Liver (tissue), 9 donors: ENCODE results near the gene SETD3. TPM values are rescaled to one million over a fixed set of nuclear protein-coding genes. Genes with fewer than 3 reads are reported as not detected.

Source experiments
- DNase-seq: peaks from one replicate; pipeline ENCODE4 v3.0.0-alpha.2; 2017; ENCODE audit warnings: low spot score
- H3K27ac ChIP-seq, 2 donors: one replicate each; pipeline ENCODE4 v1.7.0; 2013; ENCODE audit warnings: inconsistent platforms in 2 of 2, low read length in 2 of 2, control low read depth in 1 of 2, low read depth in 1 of 2, mild to moderate bottlenecking in 1 of 2
- H3K27me3 ChIP-seq, 4 donors: one replicate each; pipeline versions ENCODE4 v1.6.1 to v1.7.0; 2013; ENCODE audit warnings: low read length in 3 of 4, inconsistent platforms in 1 of 4, mild to moderate bottlenecking in 1 of 4, moderate library complexity in 1 of 4; ENCODE audit not compliant: control insufficient read depth in 4 of 4, insufficient read depth in 4 of 4
- H3K36me3 ChIP-seq, 4 donors: one replicate each; pipeline versions ENCODE4 v1.6.1 to v1.7.0; 2013; ENCODE audit warnings: low read length in 3 of 4, mild to moderate bottlenecking in 3 of 4, low read depth in 1 of 4, moderate library complexity in 1 of 4; ENCODE audit not compliant: control insufficient read depth in 4 of 4, insufficient read depth in 3 of 4
- H3K4me1 ChIP-seq, 4 donors: one replicate each; pipeline versions ENCODE4 v1.6.1 to v1.7.0; 2013; ENCODE audit warnings: low read length in 3 of 4, mild to moderate bottlenecking in 3 of 4, moderate library complexity in 1 of 4; ENCODE audit not compliant: control insufficient read depth in 4 of 4, insufficient read depth in 4 of 4
- H3K4me3 ChIP-seq, 3 donors: one replicate each; pipeline versions ENCODE4 v1.6.1 to v1.7.0; 2013; ENCODE audit warnings: low read length in 3 of 3, control low read depth in 1 of 3, low read depth in 1 of 3, mild to moderate bottlenecking in 1 of 3
- H3K9ac ChIP-seq, 2 donors: one replicate each; pipeline ENCODE4 v1.7.0; 2013; ENCODE audit warnings: low read length in 2 of 2, mild to moderate bottlenecking in 2 of 2, moderate library complexity in 2 of 2, control low read depth in 1 of 2, low read depth in 1 of 2
- H3K9me3 ChIP-seq, 4 donors: one replicate each; pipeline versions ENCODE4 v1.6.1 to v1.7.0; 2013; ENCODE audit warnings: low read length in 3 of 4; ENCODE audit not compliant: control insufficient read depth in 4 of 4
- CTCF ChIP-seq: fragments of 150-350 bp; IDR thresholded peaks from 2 replicates; pipeline ENCODE4 v1.5.1; 2017; ENCODE audit warnings: improper control_type of control experiment, low read depth, low read length; ENCODE audit not compliant: missing input control
- EGR1 ChIP-seq, 2 donors: IDR thresholded peaks; 2 replicates each; pipeline ENCODE4 v1.6.1; 2016 to 2018; ENCODE audit warnings: antibody characterized with exemption in 2 of 2, low read depth in 2 of 2
- FOXA1 ChIP-seq: IDR thresholded peaks from 2 replicates; pipeline ENCODE4 v1.6.1; 2016; ENCODE audit warnings: antibody characterized with exemption
- FOXA2 ChIP-seq: IDR thresholded peaks from 2 replicates; pipeline ENCODE4 v1.6.1; 2016; ENCODE audit warnings: antibody characterized with exemption
- GABPA ChIP-seq, 2 donors: IDR thresholded peaks in 1 of 2; conservative IDR thresholded peaks in 1 of 2; 2 replicates each; pipeline ENCODE4 v1.6.1; 2016; ENCODE audit warnings: antibody characterized with exemption in 2 of 2, mild to moderate bottlenecking in 1 of 2, moderate library complexity in 1 of 2
- HNF4G ChIP-seq: IDR thresholded peaks from 2 replicates; pipeline ENCODE4 v1.6.1; 2016; ENCODE audit warnings: antibody characterized with exemption
- JUND ChIP-seq, 2 donors: IDR thresholded peaks; 2 replicates each; pipeline ENCODE4 v1.6.1; 2016; ENCODE audit warnings: antibody characterized with exemption in 2 of 2
- MAX ChIP-seq: IDR thresholded peaks from 2 replicates; pipeline ENCODE4 v1.6.1; 2016; ENCODE audit warnings: antibody characterized with exemption
- RAD21 ChIP-seq, 2 donors: IDR thresholded peaks; 2 replicates each; pipeline ENCODE4 v1.6.1; 2016; ENCODE audit warnings: antibody characterized with exemption in 2 of 2, mild to moderate bottlenecking in 2 of 2
- REST ChIP-seq: IDR thresholded peaks from 2 replicates; pipeline ENCODE4 v1.6.1; 2016; ENCODE audit warnings: antibody characterized with exemption, mild to moderate bottlenecking
- RXRA ChIP-seq, 2 donors: IDR thresholded peaks; 2 replicates each; pipeline ENCODE4 v1.6.1; 2017 to 2018; ENCODE audit warnings: antibody characterized with exemption in 2 of 2, mild to moderate bottlenecking in 1 of 2
- SP1 ChIP-seq: IDR thresholded peaks from 2 replicates; pipeline ENCODE4 v1.6.1; 2018; ENCODE audit warnings: antibody characterized with exemption, mild to moderate bottlenecking
- TAF1 ChIP-seq: conservative IDR thresholded peaks from 2 replicates; pipeline ENCODE4 v1.6.1; 2016; ENCODE audit warnings: antibody characterized with exemption, mild to moderate bottlenecking
- YY1 ChIP-seq: IDR thresholded peaks from 2 replicates; pipeline ENCODE4 v1.6.1; 2016; ENCODE audit warnings: antibody characterized with exemption, mild to moderate bottlenecking
- ZBTB33 ChIP-seq: IDR thresholded peaks from 2 replicates; pipeline ENCODE4 v1.6.1; 2016; ENCODE audit warnings: antibody characterized with exemption
- WGBS: extraction: QIAGEN DNeasy Blood & Tissue Kit; methylation state at CpG from one replicate; pipeline ENCODE4 v1.1.7; 2013; 5-methylcytosine and 5-hydroxymethylcytosine counted together
- polyA plus RNA-seq, 2 donors: library from polyadenylated mRNA; stranded (reverse) in 1 of 2; unstranded in 1 of 2; fragments of 200-250 nt in 1 of 2; fragments of >200 nt in 1 of 2; fragmentation: Nextera tagmentation in 1 of 2; extraction: Ambion mirVana in 1 of 2; gene quantifications; one replicate each; pipeline versions ENCODE4 v1.2.1 to v1.2.3, GENCODE V29; 2013 to 2015
- total RNA-seq, 2 donors: library from RNA; depleted of rRNA; stranded (reverse); fragments of >200 nt; gene quantifications; one replicate each; pipeline ENCODE4 v1.2.3, GENCODE V29; 2014
- donor health status: healthy.
- donor health status: healthy.
- donor health status: healthy.
- donor health status: healthy.
- donor health status: healthy.

Gene SETD3
- total and polyA plus RNA-seq, 4 donors: 18.7 to 39.7 (median 19.4) TPM

GRCh38 chr14:99361596-99362215, 119.0 kb downstream of the SETD3 start:
- Histone ChIP-seq H3K9me3 (no peaks in the 10 kb centered on the region), H3K27ac (no peak overlapping the region), H3K4me1 (no peaks in the 10 kb centered on the region), H3K36me3 (no peaks in the 10 kb centered on the region), H3K27me3 (no peaks in the 10 kb centered on the region), H3K4me3 (no peak overlapping the region), H3K9ac (no peak overlapping the region)
- no peak for DNase-seq
- TF ChIP-seq FOXA2 (no peak), CTCF (no peak), GABPA (IDR thresholded peaks at IDR 0.05 in 1 of 2, conservative IDR thresholded peaks at IDR 0.05 in 1 of 2) (no peak), FOXA1 (no peak), JUND (IDR thresholded peaks at IDR 0.05) (no peak), SP1 (no peak), MAX (no peak), ZBTB33 (no peak), RXRA (IDR thresholded peaks at IDR 0.05) (no peak), HNF4G (no peak), RAD21 (IDR thresholded peaks at IDR 0.05) (no peak), REST (no peak), TAF1 (no peak), EGR1 (IDR thresholded peaks at IDR 0.05; ENCODE audit: low read depth in 2 of 2) (no peak), YY1 (no peak)
- WGBS: 94% methylated on average over 21 of the region's 21 CpGs
